Adipocyte (in vitro differentiated cells): ENCODE measurements around the gene ABCF1.

Source experiments
- DNase-seq: peaks from one replicate; pipeline ENCODE4 v3.0.0-alpha.2; 2015; ENCODE audit warnings: low read depth
- H3K27me3 ChIP-seq: replicated peaks from 2 replicates; pipeline ENCODE4 v1.7.0; 2013; ENCODE audit warnings: mild to moderate bottlenecking, low read length, moderate library complexity; ENCODE audit not compliant: control insufficient read depth, insufficient read depth
- H3K36me3 ChIP-seq: 2 replicates; pipeline ENCODE4 v1.7.0; 2013; ENCODE audit warnings: low read length, mild to moderate bottlenecking, moderate library complexity; ENCODE audit not compliant: control insufficient read depth, insufficient read depth, severe bottlenecking
- H3K4me1 ChIP-seq: 2 replicates; pipeline ENCODE4 v1.7.0; 2013; ENCODE audit warnings: mild to moderate bottlenecking, low read length, moderate library complexity; ENCODE audit not compliant: control insufficient read depth, insufficient read depth
- H3K4me3 ChIP-seq: 2 replicates; pipeline ENCODE4 v1.7.0; 2013; ENCODE audit warnings: mild to moderate bottlenecking, low read length, moderate library complexity
- H3K9ac ChIP-seq: 2 replicates; pipeline ENCODE4 v1.7.0; 2013; ENCODE audit warnings: mild to moderate bottlenecking, low read length, moderate library complexity
- H3K9me3 ChIP-seq: 2 replicates; pipeline ENCODE4 v1.7.0; 2013; ENCODE audit warnings: mild to moderate bottlenecking, low read length, moderate library complexity; ENCODE audit not compliant: control insufficient read depth

Gene ABCF1

DNA sequence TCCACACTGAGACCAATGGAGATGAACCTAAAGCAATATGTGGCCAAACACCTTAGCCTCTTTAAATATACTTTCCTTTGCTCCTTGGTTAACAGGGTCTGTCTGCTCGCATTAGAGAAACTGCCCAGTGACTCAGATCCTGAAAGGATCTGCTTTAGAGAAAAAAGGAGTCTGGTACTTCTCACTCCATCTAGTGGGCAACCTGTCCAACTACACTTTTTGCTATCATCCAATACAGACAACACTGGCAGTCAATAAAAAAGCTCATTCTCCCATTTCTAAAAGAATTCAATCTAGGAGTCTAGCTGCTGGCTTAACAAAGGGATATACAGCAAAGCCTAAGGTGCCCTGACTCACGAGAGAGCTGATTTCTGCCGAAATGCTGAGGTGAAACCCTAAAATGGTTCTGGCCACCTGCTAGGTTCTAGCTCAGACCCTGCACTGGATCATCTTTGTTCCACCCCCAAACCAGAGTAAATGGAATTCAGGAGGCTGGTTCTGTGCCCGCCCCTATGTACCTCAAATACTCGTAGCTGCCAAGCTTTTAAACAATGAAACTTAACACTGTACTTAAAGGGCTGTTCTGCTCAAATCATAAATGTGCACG lies 26.5 kb upstream of the ABCF1 start:
- no peaks in the 10 kb centered on the region for H3K9me3 ChIP-seq
- peak; percentile 91 for DNase-seq
- peaks cover 25% of the 10 kb centered on the region for H3K36me3 ChIP-seq
- no peak overlapping the region for H3K9ac ChIP-seq
- H3K27me3 ChIP-seq, result no peaks in the 10 kb centered on the region
- H3K4me3 ChIP-seq, result no peak overlapping the region
- H3K4me1 ChIP-seq, result peaks cover 15% of the 10 kb centered on the region

GRCh38 chr6:30547454-30547853 lies 23.8 kb upstream of the ABCF1 start:
- Histone ChIP-seq H3K9ac (no peak overlapping the region), H3K4me1 (peaks cover 15% of the 10 kb centered on the region), H3K36me3 (peaks cover 44% of the 10 kb centered on the region), H3K27me3 (no peaks in the 10 kb centered on the region), H3K9me3 (no peaks in the 10 kb centered on the region), H3K4me3 (no peak overlapping the region)
- DNase-seq, result no peak

GRCh38 chr6:30548375-30548774 lies 22.9 kb upstream of the ABCF1 start:
- DNase-seq, result peak; percentile 3
- H3K27me3 ChIP-seq, result no peaks in the 10 kb centered on the region
- peaks cover 15% of the 10 kb centered on the region for H3K4me1 ChIP-seq
- H3K9me3 ChIP-seq, result no peaks in the 10 kb centered on the region
- peak overlapping the region; percentile 1 for H3K9ac ChIP-seq
- peaks cover 52% of the 10 kb centered on the region for H3K36me3 ChIP-seq
- no peak overlapping the region for H3K4me3 ChIP-seq

GRCh38 chr6:30554404-30554803 lies 16.8 kb upstream of the ABCF1 start:
- H3K27me3 ChIP-seq, result no peaks in the 10 kb centered on the region
- no peak for DNase-seq
- H3K9me3 ChIP-seq, result no peaks in the 10 kb centered on the region
- H3K36me3 ChIP-seq, result peaks cover 35% of the 10 kb centered on the region
- H3K9ac ChIP-seq, result peak overlapping the region; percentile 98
- peak overlapping the region; percentile 100 for H3K4me3 ChIP-seq
- peaks cover 24% of the 10 kb centered on the region for H3K4me1 ChIP-seq

GRCh38 chr6:30554962-30555815 lies 16.1 kb upstream of the ABCF1 start:
- Histone ChIP-seq H3K9ac (peak overlapping the region; percentile 98), H3K27me3 (no peaks in the 10 kb centered on the region), H3K4me3 (peak overlapping the region; percentile 100), H3K9me3 (no peaks in the 10 kb centered on the region), H3K36me3 (peaks cover 35% of the 10 kb centered on the region), H3K4me1 (peaks cover 24% of the 10 kb centered on the region)
- peak; percentile 78 for DNase-seq

DNA sequence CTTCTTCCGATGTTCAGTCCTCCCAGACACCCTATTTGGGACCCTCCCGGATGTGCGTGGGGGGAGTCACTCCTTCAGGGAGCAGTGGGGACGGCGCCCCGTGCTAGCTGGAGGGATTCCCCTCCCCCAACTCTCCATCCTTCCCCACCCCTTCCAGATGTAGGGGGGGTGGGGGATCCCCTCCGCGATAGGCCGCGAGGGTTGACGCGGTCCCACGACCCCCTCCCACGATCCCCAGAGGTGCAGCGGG lies 15.5 kb upstream of the ABCF1 start:
- Histone ChIP-seq H3K27me3 (no peaks in the 10 kb centered on the region), H3K4me3 (peak overlapping the region; percentile 100), H3K9me3 (no peaks in the 10 kb centered on the region), H3K36me3 (peaks cover 33% of the 10 kb centered on the region), H3K9ac (peak overlapping the region; percentile 98), H3K4me1 (peaks cover 24% of the 10 kb centered on the region)
- no peak for DNase-seq

- H3K9me3 ChIP-seq, result no peaks in the 10 kb centered on the region
- no peaks in the 10 kb centered on the region for H3K27me3 ChIP-seq
- peak within 1 kb of the TSS; percentile 98 for H3K9ac ChIP-seq
- H3K4me3 ChIP-seq, result peak within 1 kb of the TSS; percentile 100
- peaks cover 24% of the 10 kb centered on the region for H3K4me1 ChIP-seq
- peaks cover 30% of the 10 kb centered on the region for H3K36me3 ChIP-seq
- DNase-seq, result peak; percentile 93
These were observed 15.0 kb upstream of the ABCF1 start, which contains the start of gene GNL1 for GRCh38 chr6:30556066-30556905. Gene GNL1 (minus strand): TSS chr6:30556489. CDS start chr6:30556203, 286 bp downstream.

DNA sequence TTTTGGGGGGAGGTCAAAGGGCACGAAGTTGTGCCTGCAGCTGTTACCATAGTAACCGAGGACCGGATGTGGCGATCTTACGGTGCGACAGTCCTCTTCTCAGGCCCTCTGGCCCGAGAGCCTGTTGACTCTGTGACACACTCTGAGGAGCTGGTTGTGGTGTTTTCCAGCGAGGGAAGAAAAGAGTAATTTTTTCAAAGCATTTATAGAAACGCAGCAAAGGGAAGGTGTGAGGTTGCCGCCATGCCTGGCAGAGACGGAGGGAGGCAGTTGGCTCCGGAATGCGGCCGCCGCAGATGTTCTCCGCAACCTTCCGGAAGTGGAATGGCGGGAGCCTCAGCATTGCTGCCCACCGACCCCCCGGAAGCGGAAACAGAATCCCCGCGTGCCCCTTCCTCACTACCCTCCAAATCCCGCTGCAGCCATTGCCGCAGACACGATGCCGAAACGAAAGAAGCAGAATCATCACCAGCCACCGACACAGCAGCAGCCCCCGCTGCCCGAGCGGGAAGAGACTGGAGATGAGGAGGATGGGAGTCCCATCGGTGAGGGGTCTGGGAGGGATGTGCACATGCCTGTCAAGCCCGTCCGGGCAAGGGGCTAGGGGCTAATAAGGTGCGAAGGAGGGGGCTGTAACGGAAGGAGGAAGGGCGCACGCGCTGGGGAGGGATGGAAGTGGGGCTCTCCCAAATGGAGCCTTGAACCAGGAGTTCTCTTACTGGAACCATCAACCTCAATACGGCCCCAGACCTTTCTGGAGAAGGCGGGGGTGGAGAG lies 14.1 kb upstream of the ABCF1 start, which contains the start of gene PRR3:
Gene PRR3, plus strand, starts transcription at position 390 of the 777 bp plus-strand sequence. Its CDS starts 50 bp downstream, at position 440.
- no peaks in the 10 kb centered on the region for H3K27me3 ChIP-seq
- H3K9ac ChIP-seq, result peak within 1 kb of the TSS; percentile 98
- no peaks in the 10 kb centered on the region for H3K9me3 ChIP-seq
- H3K36me3 ChIP-seq, result peaks cover 30% of the 10 kb centered on the region
- peak; percentile 93 for DNase-seq
- H3K4me3 ChIP-seq, result peak within 1 kb of the TSS; percentile 100
- H3K4me1 ChIP-seq, result peaks cover 24% of the 10 kb centered on the region

- Histone ChIP-seq H3K9me3 (no peaks in the 10 kb centered on the region), H3K27me3 (no peaks in the 10 kb centered on the region), H3K9ac (peak overlapping the region; percentile 98), H3K36me3 (peaks cover 30% of the 10 kb centered on the region), H3K4me3 (peak overlapping the region; percentile 100), H3K4me1 (peaks cover 24% of the 10 kb centered on the region)
- DNase-seq, result no peak
These were observed 13.6 kb upstream of the ABCF1 start for GRCh38 chr6:30557683-30557981.

DNA sequence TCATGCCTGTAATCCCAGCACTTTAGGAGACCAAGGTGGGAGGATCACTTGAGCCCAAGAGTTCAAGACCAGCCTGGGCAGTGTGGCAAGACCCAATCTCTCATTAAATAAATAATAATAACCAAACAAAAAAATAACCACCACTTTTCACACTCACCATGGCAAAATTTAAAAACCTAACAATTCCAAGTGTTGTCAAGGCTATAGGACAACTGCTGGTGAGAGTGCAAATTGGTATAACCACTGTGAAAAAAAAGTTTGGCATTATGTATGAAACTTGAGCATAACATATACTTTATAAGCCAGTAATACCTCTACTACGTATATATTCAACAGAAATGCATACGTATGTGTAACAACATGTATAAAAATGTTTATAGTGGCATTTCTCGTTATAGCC lies 10.3 kb upstream of the ABCF1 start:
- H3K36me3 ChIP-seq, result peaks cover 29% of the 10 kb centered on the region
- no peaks in the 10 kb centered on the region for H3K9me3 ChIP-seq
- no peak overlapping the region for H3K9ac ChIP-seq
- DNase-seq, result no peak
- H3K4me1 ChIP-seq, result peaks cover 18% of the 10 kb centered on the region
- H3K4me3 ChIP-seq, result no peak overlapping the region
- no peaks in the 10 kb centered on the region for H3K27me3 ChIP-seq
